ENCODE measurements around the gene TBC1D13.

The TBC1D13 gene

GRCh38 chr9:128820665-128821583 lies 33.9 kb downstream of the TBC1D13 start:
- Mint-ChIP-seq H3K27me3 (no peaks in the 10 kb centered on the region), H3K27ac (peak overlapping the region; percentile 57), H3K4me1 (peaks cover 22 to 34% of the 10 kb centered on the region in 2 donors), H3K36me3 (peaks cover 41 to 50% of the 10 kb centered on the region in 2 donors), H3K4me3 (peak overlapping the region; percentile 9 to 68), H3K9me3 (no peaks in the 10 kb centered on the region)
- no peak for DNase-seq
- ATAC-seq (replicated peaks): no peak

- Mint-ChIP-seq H3K27ac (peak overlapping the region; percentile 57), H3K36me3 (peaks cover 47 to 57% of the 10 kb centered on the region in 2 donors), H3K27me3 (no peaks in the 10 kb centered on the region), H3K4me1 (peaks cover 25 to 39% of the 10 kb centered on the region in 2 donors), H3K4me3 (peak overlapping the region; percentile 0 to 68), H3K9me3 (no peaks in the 10 kb centered on the region)
- ATAC-seq (replicated peaks) (no peak), DNase-seq (no peak)
Measured at GRCh38 chr9:128821584-128822406, 34.7 kb downstream of the TBC1D13 start.

GRCh38 chr9:128822407-128823042 lies 35.5 kb downstream of the TBC1D13 start:
- ATAC-seq (replicated peaks) (no peak), DNase-seq (no peak)
- H3K36me3 Mint-ChIP-seq: peaks cover 52 to 64% of the 10 kb centered on the region in 2 donors
- peaks cover 28 to 46% of the 10 kb centered on the region in 2 donors for H3K4me1 Mint-ChIP-seq
- H3K9me3 Mint-ChIP-seq: no peaks in the 10 kb centered on the region
- no peaks in the 10 kb centered on the region for H3K27me3 Mint-ChIP-seq
- H3K4me3 Mint-ChIP-seq: no peak overlapping the region
- H3K27ac Mint-ChIP-seq: peak overlapping the region; percentile 20

GRCh38 chr9:128823362-128823902 lies 36.4 kb downstream of the TBC1D13 start:
- Mint-ChIP-seq H3K27me3 (no peaks in the 10 kb centered on the region), H3K4me3 (no peak overlapping the region), H3K36me3 (peaks cover 54 to 65% of the 10 kb centered on the region in 2 donors), H3K9me3 (no peaks in the 10 kb centered on the region), H3K4me1 (peaks cover 28 to 49% of the 10 kb centered on the region in 2 donors), H3K27ac (no peak overlapping the region)
- ATAC-seq (replicated peaks): no peak
- no peak for DNase-seq

- H3K27me3 Mint-ChIP-seq: no peaks in the 10 kb centered on the region
- no peaks in the 10 kb centered on the region for H3K9me3 Mint-ChIP-seq
- H3K4me1 Mint-ChIP-seq: peaks cover 33 to 54% of the 10 kb centered on the region in 2 donors
- ATAC-seq (replicated peaks): no peak
- H3K36me3 Mint-ChIP-seq: peaks cover 59 to 70% of the 10 kb centered on the region in 2 donors
- no peak overlapping the region for H3K4me3 Mint-ChIP-seq
- peak overlapping the region; percentile 56 for H3K27ac Mint-ChIP-seq
- DNase-seq: no peak
Measured at GRCh38 chr9:128823903-128824406, 36.9 kb downstream of the TBC1D13 start.

GRCh38 chr9:128824911-128825310 lies 37.9 kb downstream of the TBC1D13 start:
- no peaks in the 10 kb centered on the region for H3K9me3 Mint-ChIP-seq
- peaks cover 61 to 72% of the 10 kb centered on the region in 2 donors for H3K36me3 Mint-ChIP-seq
- peaks cover 28 to 51% of the 10 kb centered on the region in 2 donors for H3K4me1 Mint-ChIP-seq
- H3K27me3 Mint-ChIP-seq: no peaks in the 10 kb centered on the region
- no peak for ATAC-seq (replicated peaks)
- DNase-seq: no peak
- no peak overlapping the region for H3K27ac Mint-ChIP-seq
- no peak overlapping the region for H3K4me3 Mint-ChIP-seq

GRCh38 chr9:128825923-128826700 lies 39.1 kb downstream of the TBC1D13 start:
- Mint-ChIP-seq H3K4me3 (no peak overlapping the region), H3K36me3 (peaks cover 56 to 68% of the 10 kb centered on the region in 2 donors), H3K27ac (peak overlapping the region; percentile 14), H3K4me1 (peaks cover 20 to 43% of the 10 kb centered on the region in 2 donors), H3K27me3 (no peaks in the 10 kb centered on the region), H3K9me3 (no peaks in the 10 kb centered on the region)
- ATAC-seq (replicated peaks): no peak
- no peak for DNase-seq

GRCh38 chr9:128828267-128828666 lies 41.2 kb downstream of the TBC1D13 start:
- Mint-ChIP-seq H3K36me3 (peaks cover 42 to 59% of the 10 kb centered on the region in 2 donors), H3K4me3 (peak overlapping the region; percentile 94 to 98), H3K4me1 (peaks cover 14 to 30% of the 10 kb centered on the region in 2 donors), H3K27ac (no peak overlapping the region), H3K27me3 (no peaks in the 10 kb centered on the region), H3K9me3 (no peaks in the 10 kb centered on the region)
- ATAC-seq (replicated peaks) (no peak), DNase-seq (no peak)

GRCh38 chr9:128828719-128829452 lies 41.8 kb downstream of the TBC1D13 start:
- no peaks in the 10 kb centered on the region for H3K27me3 Mint-ChIP-seq
- H3K4me3 Mint-ChIP-seq: peak overlapping the region; percentile 94 to 98
- H3K4me1 Mint-ChIP-seq: peaks cover 13 to 30% of the 10 kb centered on the region in 2 donors
- peak; percentile 11 to 19 for ATAC-seq (replicated peaks)
- peak overlapping the region; percentile 98 for H3K27ac Mint-ChIP-seq
- DNase-seq: no peak
- peaks cover 43 to 59% of the 10 kb centered on the region in 2 donors for H3K36me3 Mint-ChIP-seq
- no peaks in the 10 kb centered on the region for H3K9me3 Mint-ChIP-seq

- peak within 1 kb of the TSS; percentile 98 for H3K27ac Mint-ChIP-seq
- H3K4me3 Mint-ChIP-seq: peak within 1 kb of the TSS; percentile 94 to 98
- peaks cover 13 to 30% of the 10 kb centered on the region in 2 donors for H3K4me1 Mint-ChIP-seq
- peak; percentile 91 for DNase-seq
- peak; percentile 99 for ATAC-seq (replicated peaks)
- H3K9me3 Mint-ChIP-seq: no peaks in the 10 kb centered on the region
- H3K27me3 Mint-ChIP-seq: no peaks in the 10 kb centered on the region
- peaks cover 41 to 56% of the 10 kb centered on the region in 2 donors for H3K36me3 Mint-ChIP-seq
Measured at GRCh38 chr9:128829477-128830251, 42.6 kb downstream of the TBC1D13 start, which contains the start of gene SPOUT1. Gene SPOUT1, minus strand, starts transcription at chr9:128829794. Its CDS starts 14 bp downstream, at chr9:128829780.

- DNase-seq: no peak
- H3K27ac Mint-ChIP-seq: no peak overlapping the region
- ATAC-seq (replicated peaks): no peak
- H3K36me3 Mint-ChIP-seq: peaks cover 38 to 54% of the 10 kb centered on the region in 2 donors
- H3K9me3 Mint-ChIP-seq: no peaks in the 10 kb centered on the region
- H3K4me3 Mint-ChIP-seq: no peak overlapping the region
- H3K4me1 Mint-ChIP-seq: peaks cover 5 to 12% of the 10 kb centered on the region in 2 donors
- no peaks in the 10 kb centered on the region for H3K27me3 Mint-ChIP-seq
Measured at GRCh38 chr9:128833696-128834095, 46.6 kb downstream of the TBC1D13 start.
